A172 (cell line): ENCODE measurements around the gene SERTAD1. TPM values are rescaled to one million over a fixed set of nuclear protein-coding genes. Genes with fewer than 3 reads are reported as not detected.

Experiments used
- DNase-seq: peaks from one replicate; pipeline ENCODE4 v3.0.0-alpha.2; 2015; ENCODE audit warnings: low spot score
- total RNA-seq: library from RNA; depleted of rRNA; stranded (reverse); fragments of >200 nt; shearing (Covaris generic); gene quantifications from 2 replicates; pipeline ENCODE4 v1.2.3, GENCODE V29; 2014; rRNA removed

SERTAD1 gene
- total RNA-seq, 1 experiment from 2014 or later: 10.2 TPM

DNA sequence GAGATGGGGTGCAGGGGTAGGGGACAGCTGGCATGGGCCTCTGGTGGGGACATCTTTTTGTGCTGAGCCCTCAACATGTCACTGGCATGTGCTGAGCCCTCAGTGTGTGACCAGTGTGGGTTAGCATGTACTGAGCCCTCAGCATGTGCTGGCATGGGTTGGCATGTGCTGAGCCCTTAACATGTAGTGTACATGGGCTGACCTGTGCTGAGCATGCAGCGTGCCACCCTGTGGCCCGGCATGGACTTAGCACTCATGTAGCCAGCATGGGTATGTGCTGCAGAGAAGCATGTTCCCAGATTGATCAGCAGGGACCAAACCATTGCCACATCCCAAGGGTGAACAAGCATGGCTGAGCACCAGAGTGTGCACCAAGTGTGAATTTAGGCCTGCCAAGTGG, 47.3 kb downstream of the SERTAD1 start:
- no peak for DNase-seq

DNA sequence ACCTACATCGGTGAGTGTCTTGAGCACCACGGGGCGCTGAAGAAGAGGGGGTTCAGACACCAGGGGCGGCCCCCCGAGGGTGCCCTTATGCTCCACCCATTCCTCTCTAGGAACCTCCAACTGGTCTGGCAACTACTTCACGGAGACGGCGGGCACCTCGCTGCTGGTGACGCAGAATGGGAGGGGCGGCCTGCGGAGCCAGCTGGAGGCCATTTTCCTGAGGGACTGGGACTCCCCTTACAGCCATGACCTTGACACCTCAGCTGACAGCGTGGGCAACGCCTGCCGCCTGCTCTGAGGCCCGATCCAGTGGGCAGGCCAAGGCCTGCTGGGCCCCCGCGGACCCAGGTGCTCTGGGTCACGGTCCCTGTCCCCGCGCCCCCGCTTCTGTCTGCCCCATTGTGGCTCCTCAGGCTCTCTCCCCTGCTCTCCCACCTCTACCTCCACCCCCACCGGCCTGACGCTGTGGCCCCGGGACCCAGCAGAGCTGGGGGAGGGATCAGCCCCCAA, 47.9 kb downstream of the SERTAD1 start:
- DNase-seq: no peak

DNA sequence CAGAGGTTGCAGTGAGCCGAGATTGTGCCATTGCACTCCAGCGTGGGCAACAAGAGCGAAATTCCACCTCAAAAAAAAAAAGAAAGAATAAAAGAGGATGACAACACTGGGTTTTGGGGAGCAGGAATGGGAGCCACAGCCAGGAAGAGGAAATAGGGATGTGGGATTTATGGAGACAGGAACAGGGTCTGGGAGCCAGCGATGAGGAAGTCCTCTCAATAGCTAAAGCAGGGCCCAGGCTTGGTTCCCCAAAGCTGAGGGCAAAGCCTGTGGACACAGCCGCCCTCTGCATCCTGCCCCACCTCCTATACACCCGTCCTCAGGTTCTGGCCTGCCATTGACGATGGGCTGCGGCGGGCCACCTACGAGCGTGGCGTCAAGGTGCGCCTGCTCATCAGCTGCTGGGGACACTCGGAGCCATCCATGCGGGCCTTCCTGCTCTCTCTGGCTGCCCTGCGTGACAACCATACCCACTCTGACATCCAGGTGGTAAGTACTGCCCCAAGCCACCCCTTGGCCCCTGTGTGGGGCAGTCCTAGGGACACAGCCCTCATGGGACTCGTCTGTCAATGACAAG, 49.4 kb downstream of the SERTAD1 start:
- DNase-seq: no peak

DNA sequence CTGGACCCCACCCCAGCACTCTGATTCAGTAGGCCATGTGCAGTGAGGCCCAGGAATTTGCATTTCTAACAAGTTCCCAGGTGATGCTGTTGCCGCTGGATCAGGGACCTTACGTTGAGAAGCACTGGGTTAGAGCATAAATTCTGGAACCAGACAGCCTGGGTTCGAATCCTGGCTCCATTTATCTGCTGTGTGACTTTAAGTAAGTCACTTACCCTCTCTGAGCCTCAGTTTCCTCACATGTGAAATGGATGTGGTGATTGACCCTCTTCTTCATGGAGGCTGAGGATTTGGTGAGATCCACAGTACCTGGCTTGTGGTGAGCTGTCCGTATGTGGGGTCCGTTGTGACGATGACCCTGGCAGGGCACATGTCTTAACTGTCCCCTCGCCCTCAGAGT, 51.7 kb downstream of the SERTAD1 start:
- no peak for DNase-seq

DNA sequence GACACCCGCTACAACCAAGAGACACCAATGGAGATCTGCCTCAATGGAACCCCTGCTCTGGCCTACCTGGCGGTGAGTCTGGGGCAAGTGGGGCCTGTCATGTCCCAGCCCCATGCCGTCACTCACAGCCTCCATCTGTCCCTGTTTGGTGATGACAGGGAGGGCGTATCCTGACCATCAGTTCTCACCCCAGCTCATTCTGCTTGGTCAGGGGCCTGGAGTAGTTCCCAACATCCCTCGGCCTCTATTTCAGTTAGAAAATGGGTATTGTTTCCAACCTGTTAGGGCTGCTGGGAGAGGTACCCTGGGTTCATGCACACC, 54.0 kb downstream of the SERTAD1 start:
- no peak for DNase-seq

Other genes with a start within 250 kb of the SERTAD1 start
- gene MAP3K10, start 234.6 kb downstream of the SERTAD1 start, total RNA-seq: 6.2 and 12.1 TPM in 2 replicates
- gene TTC9B, start 207.6 kb downstream of the SERTAD1 start, total RNA-seq: 0.29 TPM in 1 of 2 replicates, not detected in the other
- not detected in 2 replicates for gene CCNP, start 199.3 kb downstream of the SERTAD1 start, total RNA-seq
- 76.5 and 78.4 TPM in 2 replicates for gene AKT2, start 140.6 kb downstream of the SERTAD1 start, total RNA-seq
- gene C19orf47, start 77.6 kb downstream of the SERTAD1 start, total RNA-seq: 6.5 and 11.0 TPM in 2 replicates
- 328 and 380 TPM in 2 replicates for gene PLD3, start 77.3 kb downstream of the SERTAD1 start, total RNA-seq
- gene HIPK4, start 35.8 kb downstream of the SERTAD1 start, total RNA-seq: 0.38 TPM in 1 of 2 replicates, not detected in the other
- gene PRX, start 12.6 kb downstream of the SERTAD1 start, total RNA-seq: 1.5 and 2.0 TPM in 2 replicates
- 20.0 and 22.6 TPM in 2 replicates for gene SERTAD3, start 18.3 kb upstream of the SERTAD1 start, total RNA-seq
- 327 and 381 TPM in 2 replicates for gene BLVRB, start 39.8 kb upstream of the SERTAD1 start, total RNA-seq
- 2.2 and 2.3 TPM in 2 replicates for gene SPTBN4, start 41.0 kb upstream of the SERTAD1 start, total RNA-seq
- 43.8 and 70.2 TPM in 2 replicates for gene SHKBP1, start 150.9 kb upstream of the SERTAD1 start, total RNA-seq
- 10.8 and 13.9 TPM in 2 replicates for gene LTBP4, start 175.4 kb upstream of the SERTAD1 start, total RNA-seq